ENCODE results near the gene GUCY1A1.

GRCh38 chr4:155708782-155709181 lies 42.1 kb downstream of the GUCY1A1 start:
- TF ChIP-seq EZH2 (IDR thresholded peaks at IDR 0.05; ENCODE audit: borderline replicate concordance, low read length) = no peak
- TF ChIP-seq CTCF (IDR thresholded peaks at IDR 0.05; ENCODE audit: low read length) = no peak
